MG63 (cell line): ENCODE results near the gene MEGF11. TPM values are rescaled to one million over a fixed set of nuclear protein-coding genes. Genes with fewer than 3 reads are reported as not detected.
A peak's percentile ranks its signal among the peaks of the same experiment; 100 is the strongest.

Source experiments
- DNase-seq: peaks from one replicate; pipeline ENCODE4 v3.0.0-alpha.2; 2020
- H3K27me3 ChIP-seq: fragments of 250-450 bp; sonication (Bioruptor Pico); 2 replicates; pipeline ENCODE4 v1.5.1; 2020; ENCODE audit warnings: mild to moderate bottlenecking, moderate library complexity
- H3K36me3 ChIP-seq: fragments of 250-450 bp; sonication (Bioruptor Pico); 2 replicates; pipeline ENCODE4 v1.5.1; 2020; ENCODE audit warnings: mild to moderate bottlenecking, moderate library complexity
- H3K4me3 ChIP-seq: fragments of 250-450 bp; sonication (Bioruptor Pico); 2 replicates; pipeline ENCODE4 v1.5.1; 2020; ENCODE audit warnings: mild to moderate bottlenecking, moderate library complexity
- H3K9me3 ChIP-seq: fragments of 250-450 bp; sonication (Bioruptor Pico); 2 replicates; pipeline ENCODE4 v1.5.1; 2020; ENCODE audit warnings: mild to moderate bottlenecking, moderate library complexity
- total RNA-seq: library from RNA; depleted of rRNA; stranded (reverse); fragments of >200 nt; shearing (Covaris generic); gene quantifications from 2 replicates; pipeline ENCODE4 v1.2.3, GENCODE V29; 2014; ENCODE audit warnings: low replicate concordance; rRNA removed

MEGF11 gene
- total RNA-seq, result 0.10 TPM in 1 of 2 replicates, not detected in the other

DNA sequence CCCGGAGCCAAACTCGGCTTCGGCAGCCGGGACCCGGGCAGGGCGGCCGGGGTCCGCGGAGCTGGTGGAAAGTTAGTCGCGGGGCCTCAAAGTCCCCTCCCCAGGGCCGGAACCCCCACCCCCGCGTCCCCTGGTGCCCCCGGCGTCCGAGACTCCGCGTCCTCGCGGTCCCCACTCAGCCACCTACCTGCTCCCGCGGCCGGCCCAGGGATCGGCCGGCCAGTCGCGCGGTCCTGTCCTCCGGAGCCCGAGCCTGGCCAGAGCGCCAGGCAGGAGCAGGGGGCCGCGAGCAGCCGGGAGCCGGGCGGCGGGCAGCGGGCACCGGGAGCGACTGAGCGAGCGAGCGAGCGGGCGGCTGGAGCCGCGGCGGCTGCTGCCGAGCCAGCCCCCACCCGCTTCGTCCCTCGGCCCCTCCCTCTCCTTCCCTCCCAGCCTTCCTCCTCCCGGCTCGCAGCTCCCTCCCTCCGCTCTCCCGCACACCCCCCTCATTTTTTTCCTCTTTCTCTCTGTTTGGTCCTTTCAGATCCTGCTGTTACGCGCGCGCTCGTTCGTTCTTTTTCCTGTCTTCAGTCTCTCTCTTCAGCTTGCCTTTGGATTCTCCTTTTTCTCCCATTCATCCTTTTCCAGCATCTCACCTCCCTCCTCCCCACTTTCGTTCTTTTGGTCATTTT, at the start of gene MEGF11:
Gene MEGF11, minus strand, starts transcription at position 333 of the 671 bp plus-strand sequence. CDS start 125,347 bp downstream, outside the sequence.
- DNase-seq, result peak; percentile 60
- Histone ChIP-seq H3K36me3 (no peaks in the 10 kb centered on the region), H3K27me3 (peaks cover 21% of the 10 kb centered on the region), H3K9me3 (no peaks in the 10 kb centered on the region), H3K4me3 (peak within 1 kb of the TSS; percentile 42)

DNA sequence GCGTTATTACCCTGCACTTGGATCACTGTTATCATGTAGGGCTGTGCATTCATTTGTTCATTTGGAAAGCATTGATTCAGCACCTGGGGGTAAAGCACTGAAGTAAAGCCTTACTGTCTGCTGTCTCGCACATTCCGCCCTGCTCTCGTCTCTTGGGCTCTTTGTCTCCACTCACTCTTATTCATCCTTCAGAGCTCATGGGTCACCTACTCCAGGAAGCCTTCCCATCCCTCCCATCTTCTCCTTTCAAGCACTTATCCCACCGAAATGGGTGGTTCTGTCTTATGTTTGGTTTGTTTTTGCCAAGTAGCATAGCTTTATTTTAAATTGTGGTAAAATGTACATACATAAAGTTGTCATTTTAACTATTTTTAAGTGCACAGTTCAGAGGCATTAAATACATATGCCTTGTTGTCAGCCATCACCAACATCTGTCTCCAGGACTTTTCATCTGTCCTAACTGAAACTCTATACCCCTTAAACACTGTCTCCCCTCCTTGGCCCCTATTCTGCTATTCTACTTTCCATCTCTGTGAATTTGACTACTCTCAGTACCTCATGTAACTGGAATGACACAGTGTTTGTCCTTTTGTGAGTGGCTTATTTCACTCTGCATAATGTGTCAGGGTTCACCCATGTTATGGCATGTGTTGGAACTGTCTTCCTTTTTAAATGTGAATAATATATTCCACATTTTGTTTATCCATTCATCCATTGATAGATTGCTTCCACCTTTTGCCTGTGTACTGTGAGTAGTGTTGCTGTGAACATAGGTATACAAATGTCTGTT, 49.1 kb upstream of the MEGF11 start:
- Histone ChIP-seq H3K9me3 (no peaks in the 10 kb centered on the region), H3K36me3 (peaks cover 15% of the 10 kb centered on the region), H3K27me3 (no peaks in the 10 kb centered on the region), H3K4me3 (no peak overlapping the region)
- no peak for DNase-seq

DNA sequence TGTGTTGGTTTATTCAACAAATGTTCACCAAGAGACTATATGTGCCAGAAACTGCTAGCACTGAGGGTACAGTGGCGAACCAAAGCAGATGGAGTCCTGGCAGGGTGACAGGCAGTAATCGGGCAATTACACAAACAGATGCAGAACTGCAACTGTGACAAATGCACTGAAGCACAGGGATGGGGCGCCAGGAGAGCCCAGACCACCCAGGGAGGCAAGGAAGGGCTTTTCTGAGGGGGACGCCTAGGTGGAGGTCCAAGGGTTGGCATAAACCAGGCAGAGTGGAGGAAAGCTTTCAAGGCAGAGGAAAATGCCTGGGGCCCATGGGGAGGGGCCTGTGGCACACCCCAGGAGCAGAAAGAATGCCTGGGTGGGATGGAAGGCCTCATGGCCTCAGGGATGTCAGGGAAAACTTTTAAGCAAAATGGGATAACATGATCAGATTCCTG, 45.3 kb upstream of the MEGF11 start:
- Histone ChIP-seq H3K27me3 (no peaks in the 10 kb centered on the region), H3K9me3 (no peaks in the 10 kb centered on the region), H3K36me3 (peaks cover 19% of the 10 kb centered on the region), H3K4me3 (no peak overlapping the region)
- DNase-seq, result no peak

DNA sequence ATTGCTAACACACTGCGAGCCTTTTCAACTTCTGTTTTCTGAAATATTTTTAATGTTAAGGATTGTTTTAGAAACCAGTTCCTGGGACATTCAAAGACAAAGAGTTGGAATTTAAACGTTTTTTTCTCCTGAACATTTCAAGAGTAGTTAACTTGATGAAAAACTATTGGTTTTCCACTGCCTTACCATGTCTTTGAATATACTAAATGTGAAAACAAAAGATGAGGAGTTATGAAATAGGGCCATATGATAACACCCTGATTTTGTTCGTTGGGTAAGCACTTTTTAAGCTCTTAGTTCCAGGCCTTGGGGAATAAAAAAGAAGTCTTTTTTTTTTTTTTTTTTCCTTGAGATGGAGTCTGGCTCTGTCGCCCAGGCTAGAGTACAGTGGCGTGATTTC, 42.6 kb upstream of the MEGF11 start:
- DNase-seq, result no peak
- H3K9me3 ChIP-seq, result no peaks in the 10 kb centered on the region
- no peak overlapping the region for H3K4me3 ChIP-seq
- peaks cover 19% of the 10 kb centered on the region for H3K36me3 ChIP-seq
- H3K27me3 ChIP-seq, result no peaks in the 10 kb centered on the region

GRCh38 chr15:66294932-66295235, 41.3 kb upstream of the MEGF11 start:
- peaks cover 14% of the 10 kb centered on the region for H3K36me3 ChIP-seq
- H3K27me3 ChIP-seq, result no peaks in the 10 kb centered on the region
- no peak for DNase-seq
- peak overlapping the region; percentile 62 for H3K4me3 ChIP-seq
- H3K9me3 ChIP-seq, result no peaks in the 10 kb centered on the region

- H3K27me3 ChIP-seq, result no peaks in the 10 kb centered on the region
- peak overlapping the region; percentile 62 for H3K4me3 ChIP-seq
- H3K9me3 ChIP-seq, result no peaks in the 10 kb centered on the region
- H3K36me3 ChIP-seq, result peaks cover 14% of the 10 kb centered on the region
- peak; percentile 79 for DNase-seq
Measured at GRCh38 chr15:66294157-66294931, 40.8 kb upstream of the MEGF11 start.

- H3K27me3 ChIP-seq, result no peaks in the 10 kb centered on the region
- peaks cover 11% of the 10 kb centered on the region for H3K36me3 ChIP-seq
- peak within 1 kb of the TSS; percentile 62 for H3K4me3 ChIP-seq
- H3K9me3 ChIP-seq, result no peaks in the 10 kb centered on the region
- DNase-seq, result peak; percentile 71
Measured at GRCh38 chr15:66293419-66294156, 40.0 kb upstream of the MEGF11 start, which contains the start of gene DIS3L. TSS of gene DIS3L (plus strand) at chr15:66293568. CDS start at chr15:66293597, 29 bp downstream.

- no peak for DNase-seq
- H3K9me3 ChIP-seq, result no peaks in the 10 kb centered on the region
- peaks cover 6% of the 10 kb centered on the region for H3K36me3 ChIP-seq
- no peaks in the 10 kb centered on the region for H3K27me3 ChIP-seq
- H3K4me3 ChIP-seq, result peak overlapping the region; percentile 62
Measured at GRCh38 chr15:66292571-66293418, 39.2 kb upstream of the MEGF11 start.

- Histone ChIP-seq H3K9me3 (no peaks in the 10 kb centered on the region), H3K36me3 (peaks cover 4% of the 10 kb centered on the region), H3K27me3 (no peaks in the 10 kb centered on the region), H3K4me3 (no peak overlapping the region)
- peak; percentile 18 for DNase-seq
Measured at GRCh38 chr15:66291816-66292570, 38.4 kb upstream of the MEGF11 start.

DNA sequence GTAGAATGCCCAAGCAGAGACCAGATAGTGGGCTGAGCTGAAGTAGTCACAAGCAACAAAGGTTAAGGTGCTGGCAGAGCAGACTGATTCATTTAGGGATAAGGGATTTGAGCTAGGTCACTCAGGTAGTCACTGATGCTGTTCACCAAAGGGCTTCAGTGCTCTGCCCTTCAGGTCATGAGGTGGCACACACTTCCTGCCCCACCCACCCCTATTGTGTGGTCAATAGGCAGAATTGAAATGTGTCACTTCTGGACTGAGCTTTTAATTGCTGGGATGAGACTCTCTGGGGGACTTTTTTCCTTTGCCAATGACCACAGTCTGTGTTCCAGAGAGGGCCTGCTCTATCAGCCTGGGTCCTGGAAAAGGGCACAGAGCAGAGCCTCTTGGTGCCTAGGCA, 37.0 kb upstream of the MEGF11 start:
- Histone ChIP-seq H3K36me3 (no peaks in the 10 kb centered on the region; the same call in 1 of the 2 replicates), H3K27me3 (no peaks in the 10 kb centered on the region), H3K4me3 (no peak overlapping the region), H3K9me3 (no peaks in the 10 kb centered on the region)
- no peak for DNase-seq

DNA sequence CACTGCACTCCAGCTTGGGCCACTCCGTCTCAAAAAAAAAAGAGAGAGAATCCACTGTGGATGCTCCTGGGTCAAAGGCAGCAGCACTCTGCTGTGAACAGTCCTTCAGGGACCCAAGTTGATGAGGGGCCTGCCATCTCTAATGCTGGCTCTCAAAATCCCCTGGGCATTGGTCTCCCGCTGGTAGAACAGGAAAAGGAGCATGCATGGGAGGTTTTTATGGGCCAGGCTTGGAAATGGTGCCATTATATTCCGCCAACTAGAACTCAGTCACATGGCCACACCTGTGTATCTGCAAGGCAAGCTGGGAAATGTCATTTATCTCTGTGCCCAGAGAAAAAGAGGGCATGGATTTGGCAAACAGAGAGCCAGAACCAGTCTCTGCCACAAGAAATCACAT, 36.5 kb upstream of the MEGF11 start:
- H3K9me3 ChIP-seq, result no peaks in the 10 kb centered on the region
- no peak overlapping the region for H3K4me3 ChIP-seq
- H3K27me3 ChIP-seq, result no peaks in the 10 kb centered on the region
- no peak for DNase-seq
- H3K36me3 ChIP-seq, result no peaks in the 10 kb centered on the region

- Histone ChIP-seq H3K27me3 (no peaks in the 10 kb centered on the region), H3K4me3 (no peak overlapping the region), H3K36me3 (no peaks in the 10 kb centered on the region), H3K9me3 (no peaks in the 10 kb centered on the region)
- peak; percentile 68 for DNase-seq
Measured at GRCh38 chr15:66288551-66289185, 35.1 kb upstream of the MEGF11 start.

DNA sequence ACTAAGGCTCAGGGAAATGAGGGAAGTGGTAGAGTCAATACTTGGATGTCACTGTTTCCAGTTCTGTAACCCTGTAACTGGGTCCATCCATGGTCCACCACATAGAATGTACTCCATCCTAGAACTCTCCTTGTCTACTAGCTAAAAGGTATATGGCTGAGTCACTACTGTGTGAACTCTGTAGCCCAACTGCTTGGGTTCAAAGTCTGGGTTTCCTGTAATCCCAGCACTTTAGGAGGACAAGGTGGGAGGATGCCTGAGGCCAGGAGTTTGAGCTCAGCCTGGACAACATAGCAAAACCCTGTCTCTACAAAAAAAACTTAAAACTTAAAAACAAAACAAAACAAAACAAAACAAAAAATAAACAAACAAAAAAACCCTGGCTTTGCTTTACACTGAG, 34.5 kb upstream of the MEGF11 start:
- H3K9me3 ChIP-seq, result no peaks in the 10 kb centered on the region
- no peak for DNase-seq
- no peaks in the 10 kb centered on the region for H3K27me3 ChIP-seq
- no peak overlapping the region for H3K4me3 ChIP-seq
- no peaks in the 10 kb centered on the region for H3K36me3 ChIP-seq

- no peak for DNase-seq
- Histone ChIP-seq H3K36me3 (no peaks in the 10 kb centered on the region), H3K4me3 (no peak overlapping the region), H3K27me3 (no peaks in the 10 kb centered on the region), H3K9me3 (no peaks in the 10 kb centered on the region)
Measured at GRCh38 chr15:66287461-66288057, 34.0 kb upstream of the MEGF11 start.
